GM20000 (cell line): ENCODE results near the gene OR9G1.

ENCODE experiments used
- DNase-seq: peaks from one replicate; pipeline ENCODE4 v3.0.0; 2012; ENCODE audit warnings: low spot score
- CTCF ChIP-seq: IDR thresholded peaks from 2 replicates; pipeline ENCODE4 v1.5.1; 2012; ENCODE audit warnings: mild to moderate bottlenecking, control low read depth; ENCODE audit errors: extremely low read depth, missing control alignments

Gene OR9G1

GRCh38 chr11:56740107-56740506 is 41.2 kb downstream of the OR9G1 start:
- no peak for TF ChIP-seq CTCF
- no peak for DNase-seq

DNA sequence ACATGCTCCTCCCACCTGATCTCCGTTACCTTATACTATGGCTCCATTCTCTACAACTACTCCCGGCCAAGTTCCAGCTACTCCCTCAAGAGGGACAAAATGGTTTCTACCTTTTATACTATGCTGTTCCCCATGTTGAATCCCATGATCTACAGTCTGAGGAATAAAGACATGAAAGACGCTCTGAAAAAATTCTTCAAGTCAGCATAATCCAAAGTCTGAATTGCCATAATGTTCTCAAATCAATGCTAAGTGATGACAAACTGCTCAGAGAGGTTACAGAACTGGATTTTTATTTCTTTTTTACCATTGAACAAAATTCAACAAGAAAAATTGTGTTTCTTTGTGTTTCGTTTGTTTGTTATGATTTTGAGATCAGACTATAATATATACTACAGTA is 42.0 kb downstream of the OR9G1 start:
- DNase-seq: no peak
- no peak for TF ChIP-seq CTCF

DNA sequence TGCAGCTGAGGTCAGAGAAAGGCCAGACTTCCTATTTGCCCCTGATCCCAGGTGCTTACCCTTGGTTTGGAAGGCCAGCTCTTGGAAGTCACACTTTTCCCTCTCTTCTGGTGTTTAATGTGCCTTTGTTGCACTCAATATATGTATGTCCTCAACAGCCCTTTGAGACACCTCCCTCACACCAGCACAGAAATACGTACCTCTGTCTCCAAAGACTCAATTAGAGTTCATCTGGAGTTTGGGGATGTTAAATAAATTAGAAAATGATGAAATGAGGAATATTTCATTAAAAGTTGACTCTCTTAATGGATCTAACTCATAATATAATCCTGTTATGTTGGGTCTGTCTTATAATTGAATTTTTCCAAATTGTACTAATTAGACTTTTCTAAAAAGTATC is 49.7 kb downstream of the OR9G1 start, which contains the start of gene OR9G4:
OR9G4 (minus strand) TSS at position 101 of the 400 bp plus-strand sequence. CDS start 4,931 bp downstream, outside the sequence.
- DNase-seq: no peak
- TF ChIP-seq CTCF: no peak

DNA sequence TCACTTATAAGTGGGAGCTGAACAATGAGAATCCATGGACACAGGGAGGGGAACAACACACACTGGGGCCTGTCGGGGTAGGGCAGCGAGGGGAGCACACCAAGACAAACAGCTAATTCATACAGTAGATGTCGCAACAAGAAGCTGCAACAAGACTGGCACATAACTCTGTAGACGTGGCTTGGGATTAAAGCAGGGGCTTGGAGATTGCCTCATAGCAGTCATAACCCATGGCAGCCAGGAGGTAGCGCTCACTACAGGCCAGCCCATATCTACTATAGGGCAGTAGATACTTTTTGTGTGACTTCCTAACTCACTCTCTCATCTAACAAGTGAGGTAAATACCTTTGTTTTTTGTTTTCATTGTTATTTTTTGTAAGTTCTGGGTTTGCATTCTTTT is 51.3 kb downstream of the OR9G1 start:
- no peak for TF ChIP-seq CTCF
- DNase-seq: no peak

GRCh38 chr11:56751480-56751879 is 52.6 kb downstream of the OR9G1 start:
- no peak for DNase-seq
- no peak for TF ChIP-seq CTCF
